Measurements from ENCODE around the gene MYO15A.

- no peak for TF ChIP-seq CTCF (IDR thresholded peaks at IDR 0.05; ENCODE audit: low read length)
- no peak for TF ChIP-seq EZH2 (optimal IDR thresholded peaks at IDR 0.05; ENCODE audit: low read depth, low read length)
- TF ChIP-seq EZH2phosphoT487 (IDR thresholded peaks at IDR 0.05; ENCODE audit: low read length), result no peak
These were observed 116.6 kb downstream of the MYO15A start, which contains the start of gene LLGL1 for GRCh38 chr17:18225121-18225641.
